Measurements from ENCODE around the gene IL4I1. TPM values are rescaled to one million over a fixed set of nuclear protein-coding genes. Genes with fewer than 3 reads are reported as not detected.

IL4I1 gene
- polyA plus RNA-seq, 4 donors, result 1.4 to 3.4 (median 2.0) TPM

- DNase-seq (ENCODE audit: low read depth in 4 of 4, low spot score in 3 of 4), result no peak
These were observed 27.6 kb upstream of the IL4I1 start for GRCh38 chr19:49924004-49924880.

DNA sequence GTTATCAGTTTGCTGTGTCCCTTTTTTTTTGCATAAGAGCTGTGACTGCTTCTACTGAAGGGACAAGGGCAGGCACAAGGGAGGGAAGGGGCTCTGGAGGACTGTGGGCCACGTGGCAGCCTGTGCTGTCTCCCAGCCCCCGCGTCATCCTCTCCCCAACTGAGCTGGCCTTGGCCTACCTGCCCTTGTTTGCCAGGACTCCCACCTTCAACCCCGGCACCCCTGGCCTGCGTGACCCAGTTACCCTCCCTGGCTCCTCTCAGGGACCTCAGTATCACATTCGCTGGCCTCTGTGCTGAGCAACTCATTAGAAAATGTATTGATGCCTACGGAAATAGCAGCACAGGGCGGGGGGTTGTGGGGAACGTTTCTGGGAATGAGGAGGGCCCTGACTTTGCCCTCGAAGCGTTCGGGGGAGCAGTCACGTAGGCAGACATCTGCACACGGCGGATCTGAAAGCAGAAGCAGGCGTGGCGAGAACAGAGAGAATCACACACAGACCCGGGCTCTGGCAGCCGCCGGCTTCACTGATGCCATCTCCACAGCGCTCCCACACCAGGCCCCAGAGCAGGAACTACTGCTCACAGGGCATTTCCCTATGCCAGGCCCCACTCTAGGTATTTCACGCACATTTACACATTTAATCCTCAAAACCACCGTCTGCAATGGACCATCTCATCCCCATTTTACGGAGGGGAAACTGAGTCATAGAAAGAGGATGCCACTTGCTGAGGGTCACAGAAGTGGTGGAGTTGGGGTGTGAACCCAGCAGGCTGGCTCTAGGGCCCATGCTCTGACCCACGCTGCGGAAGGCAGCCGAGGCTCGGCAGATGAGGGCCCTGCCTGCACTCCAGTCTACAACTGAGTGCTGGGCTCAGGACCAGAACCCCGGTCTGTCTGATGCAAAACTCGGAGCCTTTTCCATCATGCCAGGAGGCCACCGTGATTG, 26.6 kb upstream of the IL4I1 start:
- no peak for DNase-seq (ENCODE audit: low read depth in 4 of 4, low spot score in 3 of 4)

GRCh38 chr19:49921871-49922795, 25.4 kb upstream of the IL4I1 start:
- DNase-seq (ENCODE audit: low read depth in 4 of 4, low spot score in 3 of 4), result no peak

DNA sequence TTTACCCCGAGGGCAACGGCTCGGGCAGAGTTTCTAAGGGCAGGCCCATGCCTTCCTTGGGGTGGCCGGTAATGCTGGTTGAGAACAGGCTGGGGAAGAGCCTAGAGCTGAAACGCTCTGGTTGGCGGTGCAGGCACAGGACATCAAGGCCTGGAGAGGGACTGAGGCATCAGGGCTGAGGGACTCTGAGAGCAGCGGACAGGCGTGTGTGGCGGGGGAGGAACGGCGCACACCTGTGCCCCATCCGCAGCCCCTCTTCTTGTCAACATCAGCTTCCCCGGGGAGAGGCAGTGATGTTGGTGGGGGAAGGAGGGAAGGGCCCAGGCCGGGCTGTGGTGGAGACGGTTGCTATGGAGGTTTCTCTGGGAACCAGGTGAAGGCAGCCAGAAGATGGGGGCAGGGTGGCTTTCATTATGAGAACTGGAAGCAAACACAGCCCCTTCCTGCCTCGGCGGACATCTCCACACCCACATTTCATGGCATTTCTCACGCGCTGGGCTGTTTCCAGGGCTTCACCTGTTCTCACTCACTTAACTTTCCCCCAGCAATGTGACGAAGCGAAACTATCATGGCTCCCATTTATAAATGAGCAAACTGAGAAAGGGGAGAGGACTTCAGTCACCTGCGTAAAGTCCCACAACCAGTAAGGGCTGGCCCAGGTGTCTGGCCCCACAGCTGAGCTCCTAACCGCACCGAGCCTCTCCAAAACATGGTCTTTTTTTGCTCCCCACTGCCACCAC, 24.1 kb upstream of the IL4I1 start:
- DNase-seq (ENCODE audit: low read depth in 4 of 4, low spot score in 3 of 4), result no peak

DNA sequence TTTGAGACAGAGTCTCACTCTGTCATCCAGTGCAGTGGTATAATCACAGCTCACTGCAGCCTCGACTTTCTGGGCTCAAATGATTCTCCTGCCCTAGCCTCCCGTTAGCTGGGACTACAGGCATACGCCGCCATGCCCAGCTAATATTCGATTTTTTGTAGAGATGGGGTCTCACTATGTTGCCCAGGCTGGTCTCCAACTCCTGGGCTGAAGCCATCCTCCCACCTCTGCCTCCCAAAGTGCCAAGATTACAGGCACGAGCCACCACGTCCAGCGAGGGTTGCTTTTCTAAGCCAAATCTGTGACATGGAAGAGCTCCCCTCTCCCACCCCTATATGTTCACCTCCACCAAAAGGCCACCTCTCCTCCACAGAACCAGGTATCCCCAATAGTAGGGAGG, 21.4 kb upstream of the IL4I1 start:
- DNase-seq (ENCODE audit: low read depth in 4 of 4, low spot score in 3 of 4), result no peak

DNA sequence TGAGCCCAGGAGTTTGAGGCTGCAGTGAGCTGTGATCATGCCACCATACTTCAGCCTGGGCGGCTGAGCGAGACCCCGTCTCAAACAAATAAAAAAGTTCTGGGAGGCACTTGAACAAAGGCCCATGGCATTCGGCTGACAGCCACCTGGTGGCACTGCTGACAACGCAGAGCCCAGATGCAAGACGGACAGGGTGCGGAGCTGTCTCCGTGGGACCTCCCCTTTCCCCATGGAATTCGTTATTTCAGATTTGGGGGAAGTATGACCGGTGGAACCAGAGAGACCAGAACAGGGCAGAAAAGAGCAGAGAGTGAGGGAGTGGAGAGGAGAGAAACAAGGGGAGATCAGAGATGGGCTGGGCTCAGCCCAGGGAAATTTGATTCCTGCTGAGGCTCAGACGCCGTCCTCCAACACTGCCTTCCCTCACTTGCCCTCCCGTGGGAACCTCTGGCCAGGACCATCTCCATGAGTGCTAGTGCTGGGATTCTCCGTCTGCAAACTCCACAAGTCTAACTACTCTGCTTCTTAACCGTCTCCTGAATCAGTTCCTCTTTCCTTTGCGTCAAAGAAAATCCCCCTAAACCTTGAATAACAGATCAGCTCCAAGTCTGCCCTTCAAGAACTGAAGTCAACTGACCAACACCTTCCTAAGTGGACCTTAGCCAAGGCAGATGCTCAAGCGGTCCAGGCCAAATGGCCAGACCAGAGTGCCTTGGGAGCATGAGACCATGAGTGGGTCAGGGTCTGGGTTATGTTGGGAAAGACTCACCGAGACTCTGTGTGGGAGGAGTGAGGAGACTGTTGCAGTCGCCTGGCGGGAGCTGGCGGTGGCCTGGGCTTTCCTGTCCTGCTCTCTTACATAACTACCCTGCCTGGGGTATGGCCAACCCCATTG, 20.4 kb upstream of the IL4I1 start:
- DNase-seq (ENCODE audit: low read depth in 4 of 4, low spot score in 3 of 4), result no peak

GRCh38 chr19:49915271-49915670, 18.6 kb upstream of the IL4I1 start:
- no peak for DNase-seq (ENCODE audit: low read depth in 4 of 4, low spot score in 3 of 4)

- no peak for DNase-seq (ENCODE audit: low read depth in 4 of 4, low spot score in 3 of 4)
These were observed 17.0 kb upstream of the IL4I1 start for GRCh38 chr19:49913720-49914119.

- DNase-seq (ENCODE audit: low read depth in 4 of 4, low spot score in 3 of 4), result no peak
These were observed 16.4 kb upstream of the IL4I1 start for GRCh38 chr19:49912965-49913685.

DNA sequence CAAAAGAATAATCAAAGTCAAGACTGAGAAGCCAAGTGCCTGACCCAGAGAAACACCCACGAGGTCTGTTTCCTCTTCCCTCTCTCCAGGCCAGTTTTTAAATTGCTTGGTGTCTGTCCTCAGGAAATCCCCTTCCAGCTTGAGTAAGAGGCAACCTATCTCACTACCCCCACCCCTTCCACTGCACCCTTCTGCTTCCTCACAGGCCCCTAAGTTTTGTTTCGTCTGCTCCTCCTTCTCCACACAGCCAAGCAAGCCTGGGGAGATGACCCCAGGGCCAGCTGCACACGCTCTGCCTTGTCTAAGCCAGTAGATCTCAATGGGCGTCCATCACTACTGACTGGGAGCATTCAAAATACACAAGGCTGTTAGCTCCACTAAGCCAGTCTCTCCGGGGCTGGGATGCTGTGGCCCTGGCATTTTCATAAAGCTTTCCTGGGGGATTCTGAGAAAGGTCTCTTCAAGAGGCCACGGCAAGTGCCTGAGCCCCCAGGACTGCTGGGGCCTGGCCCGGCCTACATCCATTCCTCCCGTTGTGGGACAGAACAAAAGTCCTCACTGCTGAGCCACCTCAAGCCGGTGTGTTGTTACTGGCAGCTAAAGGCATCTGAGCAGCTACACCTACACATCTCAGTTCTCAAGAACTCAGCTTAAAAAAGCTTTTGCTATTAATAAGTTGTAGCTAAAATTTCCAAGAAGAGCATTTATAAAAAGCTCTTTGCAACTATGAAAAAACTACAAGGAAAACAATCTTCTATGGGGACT, 14.9 kb upstream of the IL4I1 start:
- no peak for DNase-seq (ENCODE audit: low read depth in 4 of 4, low spot score in 3 of 4)

- DNase-seq (ENCODE audit: low read depth in 4 of 4, low spot score in 3 of 4), result no peak
These were observed 13.5 kb upstream of the IL4I1 start for GRCh38 chr19:49910179-49910578.

DNA sequence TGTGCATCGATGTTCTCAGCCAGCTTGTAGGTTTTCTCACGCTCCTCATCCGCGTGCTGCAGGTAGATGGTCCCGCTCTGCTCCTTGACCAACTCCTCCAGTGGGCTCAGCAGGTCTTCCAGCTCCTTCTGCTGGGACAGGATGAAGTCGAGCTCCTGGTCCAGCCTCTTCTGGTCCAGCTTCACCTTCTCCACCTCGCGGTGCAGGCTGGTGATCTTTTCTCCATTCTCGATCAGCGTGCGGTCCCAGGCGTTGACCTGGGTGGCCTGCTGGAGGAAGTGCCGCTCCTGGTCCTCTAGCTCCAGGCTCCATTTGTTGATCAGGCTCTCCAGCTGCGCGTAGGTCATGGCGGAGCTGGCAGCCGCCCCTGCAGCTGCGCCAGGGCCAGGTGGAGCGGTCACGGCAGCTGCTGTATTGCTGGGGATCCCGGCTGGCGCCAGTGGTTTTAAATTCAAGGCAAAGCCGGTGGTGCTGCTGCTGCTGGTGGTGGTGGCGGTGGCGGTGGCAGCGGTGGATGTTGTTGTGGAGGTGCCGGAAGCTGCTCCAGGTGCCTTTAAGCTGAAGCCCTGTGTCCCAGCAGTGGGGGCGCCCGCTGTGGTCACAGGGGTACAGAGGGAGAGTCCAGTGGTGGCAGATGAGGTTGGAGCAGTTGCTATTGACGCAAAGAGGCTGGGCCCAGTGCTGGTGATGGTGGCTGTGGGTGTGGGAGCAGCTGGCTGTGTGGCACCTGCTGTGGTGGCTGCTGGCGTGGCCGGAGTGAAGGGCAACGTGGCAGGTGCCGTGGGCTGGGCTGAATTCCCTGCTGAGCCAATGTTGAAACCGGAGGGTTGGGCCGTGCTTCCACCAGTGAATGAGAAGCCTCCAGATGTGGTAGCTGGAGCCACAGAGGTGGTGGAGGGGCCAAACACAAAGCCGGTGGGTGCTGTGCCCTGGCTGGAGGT, 12.1 kb upstream of the IL4I1 start:
- no peak for DNase-seq (ENCODE audit: low read depth in 4 of 4, low spot score in 3 of 4)

DNA sequence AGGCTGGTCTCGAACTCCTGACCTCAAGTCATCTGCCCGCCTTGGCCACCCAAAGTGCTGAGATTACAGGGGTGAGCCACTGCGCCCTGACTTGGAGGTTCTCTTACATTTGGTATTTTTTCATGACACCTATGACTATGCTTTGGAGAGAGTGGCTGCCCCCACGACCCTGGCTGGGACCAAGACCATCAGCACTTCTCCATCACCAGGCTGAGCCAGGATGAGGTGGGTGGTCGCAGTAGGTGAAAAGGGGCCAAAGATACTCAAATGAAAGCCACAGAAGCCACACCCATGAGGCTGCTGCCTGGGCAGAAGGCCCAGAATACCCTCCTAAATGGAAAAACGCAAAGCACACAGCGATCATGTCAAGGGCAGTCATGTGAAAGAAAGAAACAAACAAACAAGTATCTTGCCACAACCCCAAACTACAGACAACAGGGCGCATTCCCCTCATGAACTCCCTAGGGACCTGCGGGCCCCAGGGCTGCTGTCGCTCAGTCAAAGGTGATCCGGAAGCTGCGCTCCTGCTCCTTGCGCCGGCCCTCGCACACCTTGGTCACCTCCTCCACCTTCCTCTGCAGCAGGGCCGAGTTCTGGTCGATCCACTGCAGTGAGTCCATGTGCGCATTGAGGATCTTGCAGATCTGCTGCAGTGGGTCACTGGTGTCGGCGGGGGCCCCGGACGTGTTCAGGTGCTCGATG, 11.2 kb upstream of the IL4I1 start:
- DNase-seq (ENCODE audit: low read depth in 4 of 4, low spot score in 3 of 4), result no peak

- no peak for DNase-seq (ENCODE audit: low read depth in 4 of 4, low spot score in 3 of 4)
These were observed 10.3 kb upstream of the IL4I1 start for GRCh38 chr19:49906879-49907564.

GRCh38 chr19:49904136-49904535, 7.4 kb upstream of the IL4I1 start:
- no peak for DNase-seq (ENCODE audit: low read depth in 4 of 4, low spot score in 3 of 4)

Data from left renal pelvis (tissue), 4 donors.